Activated effector memory CD4-positive, alpha-beta T cell treated with Interleukin-2 at 50 U/mL for 16 hours (primary cell): ENCODE results near the gene CMIP.

Source experiments
- DNase-seq: peaks from one replicate; pipeline ENCODE4 v3.0.0-alpha.2; 2020

Gene CMIP

DNA sequence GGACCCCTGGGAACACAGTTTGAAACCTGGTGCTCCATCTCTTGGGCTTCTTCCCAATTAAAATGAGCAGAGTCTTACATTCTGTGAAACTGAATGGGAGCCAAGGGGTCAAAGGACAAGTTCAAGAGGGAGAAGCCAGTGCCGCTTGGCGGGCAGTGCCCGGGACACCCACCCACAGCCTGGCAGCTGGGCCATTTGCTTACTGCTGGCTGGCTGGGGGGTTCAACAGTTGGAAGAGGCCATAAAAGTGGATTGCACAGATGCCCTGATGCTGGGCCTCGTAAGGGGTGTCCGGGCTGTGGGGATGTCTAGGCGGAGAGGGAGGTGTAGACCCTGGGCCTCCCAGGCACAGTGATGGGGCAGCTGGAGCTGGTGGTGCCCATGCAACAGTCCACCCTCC lies 52.1 kb downstream of the CMIP start:
- no peak for DNase-seq

DNA sequence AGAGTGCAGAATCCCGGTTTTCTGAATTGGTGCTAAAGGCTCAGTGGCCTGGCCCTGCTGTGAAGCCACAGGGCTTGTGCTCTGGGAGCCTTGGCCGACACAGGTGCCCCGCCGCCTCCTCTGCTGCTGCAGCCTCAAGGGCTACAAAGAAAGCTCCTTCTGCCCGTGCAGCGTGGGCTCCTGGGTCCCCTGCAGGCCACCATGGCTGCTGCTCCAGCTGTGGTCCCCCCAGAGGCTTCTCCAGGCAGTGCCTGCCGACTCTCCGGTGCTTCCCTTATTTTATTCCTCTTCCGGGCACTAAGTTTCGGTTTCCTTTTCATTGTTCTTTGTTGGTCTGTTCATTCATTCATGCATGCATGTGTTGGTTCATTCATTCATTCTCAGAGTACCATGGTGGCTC lies 53.1 kb downstream of the CMIP start:
- no peak for DNase-seq

DNA sequence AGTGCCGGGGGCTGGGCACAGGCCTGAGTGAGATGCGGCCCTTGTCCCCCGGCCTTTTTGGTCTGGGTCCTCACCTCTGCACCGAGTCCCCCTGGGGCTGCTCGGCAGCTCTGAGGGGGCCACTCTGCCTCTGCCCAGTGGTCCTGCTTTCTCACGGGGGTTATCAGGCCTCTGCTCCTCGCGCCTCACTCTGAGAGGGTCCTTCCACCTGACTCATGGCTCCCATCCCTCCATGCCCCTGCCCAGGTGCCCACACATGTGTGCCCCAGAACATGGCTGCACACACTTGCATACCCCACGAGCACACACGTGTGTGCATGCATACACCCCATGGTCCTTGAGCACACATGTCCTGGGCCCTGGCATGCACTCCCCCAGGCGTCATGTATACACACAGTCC lies 53.7 kb downstream of the CMIP start:
- DNase-seq = no peak

GRCh38 chr16:81499576-81500380 lies 55.2 kb downstream of the CMIP start:
- DNase-seq = no peak

- no peak for DNase-seq
Measured at GRCh38 chr16:81500833-81501521, 56.4 kb downstream of the CMIP start.

DNA sequence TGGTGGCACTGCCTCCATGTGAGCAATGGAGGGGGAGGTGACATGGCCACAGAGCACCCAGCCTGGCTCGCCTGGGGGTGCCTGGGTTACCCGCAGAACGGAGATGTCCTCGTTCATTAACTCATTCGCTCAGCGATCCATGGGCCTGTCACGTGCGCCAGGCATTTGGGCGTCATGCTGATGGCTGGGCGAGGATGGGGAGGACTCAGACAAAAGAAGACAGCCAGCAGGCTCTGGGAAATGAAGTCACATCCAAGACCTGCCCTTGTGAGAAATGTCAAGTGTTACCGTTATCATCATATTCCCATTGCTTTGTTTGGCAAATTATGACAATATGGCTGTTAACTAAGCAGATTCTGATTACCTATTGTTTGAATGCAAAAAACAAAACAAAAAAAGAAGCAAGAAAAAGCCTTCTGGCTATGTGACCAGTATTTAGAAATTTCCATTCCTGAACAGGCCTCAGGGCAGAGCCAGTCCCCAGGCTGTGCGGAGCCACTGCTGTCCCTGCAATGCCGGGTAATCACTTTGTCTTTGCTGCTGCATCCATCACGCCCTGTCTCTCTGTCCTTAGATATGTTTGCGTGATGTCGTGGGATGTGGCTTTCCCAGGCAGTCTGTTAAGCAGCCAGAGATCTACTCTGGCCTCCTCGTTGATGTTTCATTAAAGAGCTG lies 57.9 kb downstream of the CMIP start:
- no peak for DNase-seq

GRCh38 chr16:81505011-81505661 lies 60.5 kb downstream of the CMIP start:
- no peak for DNase-seq

- DNase-seq = no peak
Measured at GRCh38 chr16:81509404-81509803, 64.8 kb downstream of the CMIP start.

- DNase-seq = no peak
Measured at GRCh38 chr16:81510016-81510415, 65.4 kb downstream of the CMIP start.

GRCh38 chr16:81511371-81511770 lies 66.8 kb downstream of the CMIP start:
- DNase-seq = no peak

DNA sequence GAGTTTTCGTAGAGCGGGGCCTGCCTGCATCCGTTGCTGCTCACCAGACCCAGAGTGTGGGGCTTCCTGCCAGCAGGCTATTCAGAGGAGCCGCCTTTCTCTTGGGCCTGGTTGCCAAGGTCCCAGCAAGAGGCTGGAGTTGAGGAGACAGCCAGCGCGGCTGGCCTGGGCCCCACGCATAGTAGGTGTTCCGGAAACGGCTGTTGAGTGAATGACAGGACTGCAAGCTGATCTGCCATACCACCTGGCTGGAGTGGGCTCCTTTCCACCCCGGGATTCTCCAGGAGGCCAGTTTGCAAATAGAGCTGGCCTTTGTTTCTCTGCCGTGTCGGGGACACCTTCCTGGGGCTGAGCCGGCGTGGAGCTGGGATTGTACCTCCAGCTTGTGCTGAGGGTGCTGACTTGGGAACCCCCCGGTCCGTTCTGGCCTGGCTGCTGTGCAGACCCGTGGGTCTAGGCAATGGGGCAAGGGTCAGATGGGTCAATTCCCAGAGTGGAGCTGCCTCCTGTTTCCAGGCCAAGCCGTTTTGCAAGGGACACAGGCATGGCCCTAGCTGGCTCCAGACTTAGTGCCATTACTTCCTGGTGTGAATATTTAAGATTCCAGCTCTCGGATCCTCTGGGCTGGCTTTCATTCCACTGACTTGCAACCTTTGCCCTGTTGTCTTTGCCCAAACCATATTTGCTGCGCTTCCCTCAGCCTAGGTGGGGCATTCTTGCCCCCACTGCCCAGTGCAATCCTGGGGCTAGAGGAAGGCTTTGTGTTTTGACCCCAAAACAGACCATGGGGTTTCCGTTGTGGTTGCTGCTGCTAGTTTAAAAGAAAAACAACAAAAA lies 68.8 kb downstream of the CMIP start:
- no peak for DNase-seq

DNA sequence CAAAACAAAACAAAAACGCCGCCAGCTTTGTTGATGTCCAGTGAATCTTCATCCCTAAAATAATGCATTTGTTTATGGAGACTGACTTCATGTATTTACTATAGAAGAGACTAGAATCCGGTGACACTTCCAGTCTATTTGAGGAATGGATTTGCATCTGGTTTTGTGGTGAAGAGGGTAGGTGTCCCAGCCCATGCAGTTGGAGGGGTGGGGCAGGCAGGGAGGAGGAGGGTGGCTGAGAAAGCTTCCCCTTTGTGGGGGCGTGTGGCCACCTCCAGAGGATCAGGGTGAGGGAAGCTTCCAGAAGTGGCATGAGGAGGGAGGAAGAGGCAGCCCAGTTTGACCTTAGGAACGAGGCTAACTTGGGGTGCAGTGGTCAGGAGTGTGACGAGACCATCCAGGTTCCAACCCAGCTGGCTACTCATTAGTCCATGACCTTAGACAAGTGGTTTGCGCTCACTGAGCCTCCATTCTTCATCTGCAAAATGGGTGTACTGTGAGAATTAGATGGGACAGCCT lies 69.5 kb downstream of the CMIP start:
- no peak for DNase-seq

DNA sequence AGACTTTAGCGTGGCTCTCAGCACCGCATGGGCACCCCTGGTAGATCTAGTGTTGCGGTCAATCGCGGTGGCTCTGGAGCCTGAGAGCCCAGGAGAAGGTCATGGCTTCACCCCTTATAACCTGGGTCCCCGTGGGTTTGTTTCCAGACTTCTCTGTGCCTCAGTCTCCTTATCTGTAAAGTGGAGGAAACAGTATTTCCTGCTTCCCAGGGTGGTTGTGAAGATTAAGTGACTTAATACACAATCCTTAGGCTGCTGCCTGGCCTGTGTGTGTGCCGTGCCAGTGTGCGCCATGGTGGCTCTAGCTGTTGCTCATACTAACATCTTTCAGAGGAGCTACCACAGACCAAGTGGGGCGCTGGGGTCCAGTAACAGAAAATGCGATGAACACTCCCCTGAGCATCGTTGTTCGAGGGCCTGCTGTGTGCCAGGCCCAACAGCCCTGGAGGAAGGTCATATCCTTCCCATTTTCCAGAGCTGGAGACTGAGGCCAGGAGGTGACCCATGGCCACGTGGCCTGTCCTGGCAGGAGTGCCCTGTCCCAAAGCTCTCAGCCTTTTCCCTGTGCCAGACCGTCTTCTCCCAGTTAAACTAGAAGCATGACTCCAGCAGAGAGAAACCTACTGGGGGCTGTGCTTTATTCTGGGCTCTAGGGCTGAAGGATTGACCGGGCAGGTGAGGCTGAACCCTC lies 70.1 kb downstream of the CMIP start:
- no peak for DNase-seq

- DNase-seq = no peak
Measured at GRCh38 chr16:81515281-81515680, 70.7 kb downstream of the CMIP start.

GRCh38 chr16:81515721-81516120 lies 71.1 kb downstream of the CMIP start:
- no peak for DNase-seq

GRCh38 chr16:81516478-81517149 lies 72.0 kb downstream of the CMIP start:
- DNase-seq = no peak

DNA sequence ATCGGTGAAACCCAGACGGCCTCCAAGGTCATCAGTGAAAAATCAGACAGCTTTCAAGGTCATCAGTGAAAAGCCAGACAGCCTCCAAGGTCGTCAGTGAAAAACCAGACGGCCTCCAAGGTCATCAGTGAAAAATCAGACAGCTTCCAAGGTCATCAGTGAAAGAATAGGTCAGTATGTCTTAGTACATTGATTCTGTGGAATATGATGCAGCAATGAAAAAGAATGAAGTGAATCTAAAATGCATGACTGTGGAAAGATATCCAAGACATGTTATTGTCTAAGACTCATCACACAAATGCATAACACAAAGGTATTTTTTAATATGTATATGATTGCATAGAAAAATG lies 72.5 kb downstream of the CMIP start:
- DNase-seq = no peak

GRCh38 chr16:81517629-81518438 lies 73.2 kb downstream of the CMIP start:
- DNase-seq = no peak

DNA sequence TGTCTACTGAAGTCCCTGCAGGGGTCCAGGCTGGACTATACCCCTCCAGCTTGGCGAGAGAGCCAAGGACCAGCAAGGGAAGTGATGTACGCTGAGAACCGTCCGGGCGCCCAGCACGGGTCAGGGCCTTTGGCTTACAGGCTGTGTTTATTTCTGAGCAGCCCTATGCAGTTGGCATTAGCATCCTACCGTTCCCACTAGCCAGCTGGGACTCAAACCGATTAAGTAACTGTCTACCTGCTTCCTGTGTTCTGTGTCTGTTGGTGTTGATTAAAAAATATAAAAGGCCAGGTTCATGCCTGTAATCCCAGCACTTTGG lies 73.8 kb downstream of the CMIP start:
- no peak for DNase-seq
